Endothelial cell of umbilical vein (primary cell): ENCODE data around the gene CEP89. TPM values are rescaled to one million over a fixed set of nuclear protein-coding genes. Genes with fewer than 3 reads are reported as not detected.

Source experiments
- BruUV-seq: library from RNA; stranded (reverse); fragments of 400-500 nt; replicated peaks from 2 replicates; lab custom pipeline; 2021; lab: Mats Ljungman, UMichigan
- CTCF ChIA-PET: fragments of 300-600, 350-600 bp; sonication (Branson Sonifier 250); formaldehyde crosslinking; loops from one replicate; lab custom pipeline; 2021; ENCODE audit warnings: antibody characterized with exemption, inconsistent platforms; lab: Charles Lee
- POLR2A ChIA-PET: fragments of 300-600, 350-600 bp; sonication (Branson Sonifier 250); formaldehyde crosslinking; loops from one replicate; lab custom pipeline; 2021; ENCODE audit warnings: antibody characterized with exemption, inconsistent platforms; lab: Charles Lee
- DNase-seq: peaks from one replicate; pipeline ENCODE4 v3.0.0-alpha.2; 2011; ENCODE audit warnings: low read depth, low spot score
- FAIRE-seq: peaks from 2 replicates; lab custom pipeline; 2011; peaks lifted over from hg19 to GRCh38; lab: Jason Lieb, UNC
- H2AFZ ChIP-seq: 2 replicates; pipeline ENCODE4 v1.6.0; 2012; ENCODE audit warnings: low read depth, low read length, control low read depth, inconsistent platforms
- H3K27ac ChIP-seq: 2 replicates; pipeline ENCODE4 v1.5.1; 2011; ENCODE audit warnings: low read depth, mild to moderate bottlenecking, control low read depth, low read length, moderate library complexity; ENCODE audit not compliant: insufficient read depth
- H3K27me3 ChIP-seq, 2 experiments: 2 replicates each; pipeline versions ENCODE4 v1.6.0 to v1.6.1; 2011; ENCODE audit warnings: low read length in 2 of 2, mixed read lengths in 1 of 2; ENCODE audit not compliant: control insufficient read depth in 2 of 2, insufficient read depth in 2 of 2
- H3K36me3 ChIP-seq, 2 experiments: 2 replicates in 1 of 2; 3 replicates in 1 of 2; pipeline ENCODE4 v1.5.1; 2011; ENCODE audit warnings: low read length in 2 of 2, mild to moderate bottlenecking in 1 of 2, moderate library complexity in 1 of 2; ENCODE audit not compliant: control insufficient read depth in 2 of 2, insufficient read depth in 2 of 2; ENCODE audit errors: extremely low read depth in 1 of 2
- H3K4me1 ChIP-seq: 3 replicates; pipeline ENCODE4 v1.5.1; 2011; ENCODE audit warnings: mild to moderate bottlenecking, low read length; ENCODE audit not compliant: control insufficient read depth, insufficient read depth; ENCODE audit errors: extremely low read depth
- H3K4me2 ChIP-seq: 2 replicates; pipeline ENCODE4 v1.6.1; 2011; ENCODE audit warnings: low read length, control low read depth, mixed read lengths; ENCODE audit not compliant: insufficient read depth
- H3K4me3 ChIP-seq, 3 experiments: fragments of 200-600 bp in 1 of 3; sonication (generic), shearing (Covaris generic) in 1 of 3; replicated peaks in 1 of 3; 2 replicates each; pipeline ENCODE4 v1.5.1; 2011 to 2016; ENCODE audit warnings: control low read depth in 3 of 3, low read length in 3 of 3, mild to moderate bottlenecking in 2 of 3, inconsistent platforms in 1 of 3, low read depth in 1 of 3, moderate library complexity in 1 of 3; ENCODE audit not compliant: insufficient read depth in 1 of 3
- H3K79me2 ChIP-seq: 2 replicates; pipeline ENCODE4 v1.6.0; 2012; ENCODE audit warnings: low read length, inconsistent platforms; ENCODE audit not compliant: control insufficient read depth, insufficient read depth
- H3K9ac ChIP-seq: replicated peaks from 2 replicates; pipeline ENCODE3; 2011; ENCODE audit warnings: low read length, control low read depth; ENCODE audit not compliant: insufficient read depth; ENCODE audit errors: extremely low read depth
- H3K9me1 ChIP-seq: replicated peaks from 3 replicates; pipeline ENCODE4 v1.6.0; 2011; ENCODE audit warnings: mild to moderate bottlenecking, low read length; ENCODE audit not compliant: control insufficient read depth, insufficient read depth; ENCODE audit errors: extremely low read depth
- H3K9me3 ChIP-seq: replicated peaks from 2 replicates; pipeline ENCODE4 v1.5.1; 2012; ENCODE audit warnings: low read length, inconsistent platforms; ENCODE audit not compliant: control insufficient read depth, insufficient read depth
- H4K20me1 ChIP-seq: replicated peaks from 2 replicates; pipeline ENCODE3; 2011; ENCODE audit warnings: mild to moderate bottlenecking, low read length; ENCODE audit not compliant: control insufficient read depth, insufficient read depth; ENCODE audit errors: extremely low read depth
- EZH2 ChIP-seq: IDR thresholded peaks from 2 replicates; pipeline ENCODE4 v1.6.1; 2012; ENCODE audit warnings: borderline replicate concordance, low read depth, mild to moderate bottlenecking, moderate library complexity, low read length, inconsistent platforms; ENCODE audit not compliant: severe bottlenecking
- FOS ChIP-seq: IDR thresholded peaks from 2 replicates; pipeline ENCODE4 v1.6.1; 2011; ENCODE audit warnings: mild to moderate bottlenecking, low read length, moderate library complexity, borderline replicate concordance; ENCODE audit not compliant: insufficient read depth
- GATA2 ChIP-seq: IDR thresholded peaks from 2 replicates; pipeline ENCODE4 v1.7.0; 2011; ENCODE audit warnings: low read depth, mild to moderate bottlenecking, moderate library complexity, mixed read lengths, low read length; ENCODE audit not compliant: insufficient read length, insufficient read depth
- JUN ChIP-seq: IDR thresholded peaks from 2 replicates; pipeline ENCODE4 v1.6.1; 2011; ENCODE audit warnings: borderline replicate concordance, low read depth; ENCODE audit not compliant: insufficient read length, insufficient read depth
- MAX ChIP-seq: IDR thresholded peaks from 2 replicates; pipeline ENCODE4 v1.6.1; 2011; ENCODE audit not compliant: insufficient read depth, insufficient read length
- MYC ChIP-seq: IDR thresholded peaks from one replicate; pipeline ENCODE4 v1.6.1; 2011; ENCODE audit warnings: mild to moderate bottlenecking, low read depth, low read length
- POLR2A ChIP-seq: IDR thresholded peaks from 2 replicates; pipeline ENCODE4 v1.6.1; 2012; ENCODE audit warnings: low read depth, mild to moderate bottlenecking, control low read depth, low read length
- POLR2AphosphoS5 ChIP-seq: IDR thresholded peaks from 2 replicates; pipeline ENCODE4 v1.6.1; 2012; ENCODE audit warnings: low read depth, mild to moderate bottlenecking, control low read depth, low read length, moderate library complexity; ENCODE audit not compliant: insufficient read depth
- dilution Hi-C: fragments of 300-500 bp; cut with MboI; formaldehyde crosslinking; loops from one replicate; pipeline ENCODE4 v1.15.0; 2019; ENCODE audit warnings: low sequenced_read_pairs; ENCODE audit not compliant: extremely low pct_ligation_motif_present
- intact Hi-C: fragments of 100-400 bp; cut with micrococcal nuclease; formaldehyde crosslinking; loops from one replicate; pipeline ENCODE4 v1.10.0; 2022
- polyA plus RNA-seq, 4 experiments: library from polyadenylated mRNA; depleted of rRNA in 3 of 4; stranded (reverse) in 3 of 4; unstranded in 1 of 4; fragments of >200 nt; gene quantifications; 2 replicates each; pipeline versions ENCODE4 v1.2.1 to v1.2.3, GENCODE V29; 2011 to 2012; ENCODE audit warnings: missing spikeins in 1 of 4
- total RNA-seq: library from RNA; stranded (reverse); gene quantifications from 2 replicates; pipeline ENCODE4 v1.2.3, GENCODE V29; 2021
- TF ChIP-seq, protein P1 (sequence below), 2 donors: IDR thresholded peaks; 1 replicate in 1 of 2; 2 replicates in 1 of 2; pipeline ENCODE4 v1.5.1; 2011; ENCODE audit warnings: low read length in 2 of 2, mild to moderate bottlenecking in 2 of 2, moderate library complexity in 2 of 2, control low read depth in 1 of 2, inconsistent platforms in 1 of 2, low read depth in 1 of 2; ENCODE audit not compliant: insufficient read depth in 1 of 2; ENCODE audit errors: extremely low read depth in 1 of 2

CEP89 gene
- total and polyA plus RNA-seq, 2 donors (not counting 3 experiments of a cell fraction or from before 2014, with no cell fraction given): 25.1 to 46.2 TPM

DNA sequence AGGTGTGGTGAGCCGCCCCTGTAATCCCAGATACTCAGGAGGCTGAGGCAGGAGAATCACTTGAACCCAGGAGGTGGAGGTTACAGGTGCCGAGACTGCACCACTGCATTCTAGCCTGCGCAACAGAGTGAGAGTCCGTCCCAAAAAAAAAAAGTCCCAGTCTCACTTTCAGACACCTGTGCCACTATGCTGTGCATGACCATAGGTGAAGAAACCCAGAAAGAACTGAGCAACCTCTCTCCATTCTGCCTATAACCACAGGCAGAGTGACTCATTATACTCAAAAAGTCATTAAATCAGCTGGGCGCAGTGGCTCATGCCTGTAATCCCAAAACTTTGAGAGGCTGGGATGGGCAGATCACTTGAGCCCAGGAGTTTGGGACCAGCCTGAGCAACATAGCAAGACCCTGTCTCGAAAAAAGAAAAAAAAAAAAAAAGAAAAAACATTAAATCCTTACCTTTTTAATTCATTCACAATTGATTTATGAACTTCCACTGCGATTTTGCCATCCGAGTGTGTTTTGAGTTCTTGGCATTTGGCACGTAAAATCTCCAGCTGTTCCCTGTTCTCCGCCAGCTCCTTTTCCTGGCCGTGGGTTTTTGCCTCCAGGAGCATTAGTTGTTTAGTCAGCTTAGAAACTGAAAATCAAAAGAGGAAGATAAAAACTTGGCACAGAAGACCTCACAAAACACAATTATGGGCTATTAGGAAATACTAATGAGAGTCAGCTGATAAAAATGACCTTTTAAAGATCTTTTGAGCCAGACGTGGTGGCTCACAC, 56.7 kb downstream of the CEP89 start:
- ChIA-PET POLR2A (interaction anchor here (0.7 kb wide), 1 partner anchor 10 kb away, joined by 3 read pairs; no protein-coding TSS in a partner anchor), CTCF (no interaction called here)
- H3K4me3 ChIP-seq: no peak overlapping the region
- H3K27me3 ChIP-seq: no peaks in the 10 kb centered on the region
- no peak overlapping the region for H3K27ac ChIP-seq
- no peak for FAIRE-seq
- H3K9ac ChIP-seq: no peak overlapping the region
- DNase-seq: no peak
- BruUV-seq: no TSS peak
- peaks cover 0 to 2% of the 10 kb centered on the region in 2 experiments for H3K36me3 ChIP-seq
- TF ChIP-seq JUN (no peak), POLR2A (no peak), EZH2 (no peak), POLR2AphosphoS5 (no peak), MYC (no peak), FOS (no peak), GATA2 (no peak), MAX (no peak)
- TF ChIP-seq, protein P1, sequence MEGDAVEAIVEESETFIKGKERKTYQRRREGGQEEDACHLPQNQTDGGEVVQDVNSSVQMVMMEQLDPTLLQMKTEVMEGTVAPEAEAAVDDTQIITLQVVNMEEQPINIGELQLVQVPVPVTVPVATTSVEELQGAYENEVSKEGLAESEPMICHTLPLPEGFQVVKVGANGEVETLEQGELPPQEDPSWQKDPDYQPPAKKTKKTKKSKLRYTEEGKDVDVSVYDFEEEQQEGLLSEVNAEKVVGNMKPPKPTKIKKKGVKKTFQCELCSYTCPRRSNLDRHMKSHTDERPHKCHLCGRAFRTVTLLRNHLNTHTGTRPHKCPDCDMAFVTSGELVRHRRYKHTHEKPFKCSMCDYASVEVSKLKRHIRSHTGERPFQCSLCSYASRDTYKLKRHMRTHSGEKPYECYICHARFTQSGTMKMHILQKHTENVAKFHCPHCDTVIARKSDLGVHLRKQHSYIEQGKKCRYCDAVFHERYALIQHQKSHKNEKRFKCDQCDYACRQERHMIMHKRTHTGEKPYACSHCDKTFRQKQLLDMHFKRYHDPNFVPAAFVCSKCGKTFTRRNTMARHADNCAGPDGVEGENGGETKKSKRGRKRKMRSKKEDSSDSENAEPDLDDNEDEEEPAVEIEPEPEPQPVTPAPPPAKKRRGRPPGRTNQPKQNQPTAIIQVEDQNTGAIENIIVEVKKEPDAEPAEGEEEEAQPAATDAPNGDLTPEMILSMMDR (IDR thresholded peaks at IDR 0.05; ENCODE audit: extremely low read depth in 1 of 2, insufficient read depth in 1 of 2, low read depth in 1 of 2, low read length in 2 of 2): no peak
- dilution Hi-C loops (no loop called here), intact Hi-C loops (no loop called here)
- no peak overlapping the region for H2AFZ ChIP-seq
- H3K4me1 ChIP-seq: no peaks in the 10 kb centered on the region
- H3K9me1 ChIP-seq: no peaks in the 10 kb centered on the region
- H3K4me2 ChIP-seq: no peak overlapping the region
- H4K20me1 ChIP-seq: no peaks in the 10 kb centered on the region
- H3K79me2 ChIP-seq: no peaks in the 10 kb centered on the region
- H3K9me3 ChIP-seq: no peaks in the 10 kb centered on the region
